Astrocyte of the cerebellum (primary cell): ENCODE measurements around the gene RSPH9.
A peak's percentile ranks its signal among the peaks of the same experiment; 100 is the strongest.

Experiments used
- DNase-seq: peaks from one replicate; pipeline ENCODE4 v3.0.0-alpha.2; 2011; ENCODE audit warnings: low read depth
- H3K4me3 ChIP-seq: 2 replicates; pipeline ENCODE4 v1.5.1; 2011; ENCODE audit warnings: mild to moderate bottlenecking, low read depth, low read length, moderate library complexity
- in situ Hi-C: cut with HindIII; loops from 2 replicates; pipeline ENCODE4 v1.10.0; 2017; ENCODE audit warnings: low sequenced_read_pairs
- TF ChIP-seq, protein P1 (sequence below): IDR thresholded peaks from 2 replicates; pipeline ENCODE4 v1.5.1; 2012; ENCODE audit warnings: low read length, low read depth, moderate library complexity, mild to moderate bottlenecking; ENCODE audit errors: missing control alignments

Gene RSPH9

GRCh38 chr6:43668151-43669028, 23.6 kb downstream of the RSPH9 start:
- no peak for DNase-seq

GRCh38 chr6:43669050-43669921, 24.4 kb downstream of the RSPH9 start:
- TF ChIP-seq, protein P1, sequence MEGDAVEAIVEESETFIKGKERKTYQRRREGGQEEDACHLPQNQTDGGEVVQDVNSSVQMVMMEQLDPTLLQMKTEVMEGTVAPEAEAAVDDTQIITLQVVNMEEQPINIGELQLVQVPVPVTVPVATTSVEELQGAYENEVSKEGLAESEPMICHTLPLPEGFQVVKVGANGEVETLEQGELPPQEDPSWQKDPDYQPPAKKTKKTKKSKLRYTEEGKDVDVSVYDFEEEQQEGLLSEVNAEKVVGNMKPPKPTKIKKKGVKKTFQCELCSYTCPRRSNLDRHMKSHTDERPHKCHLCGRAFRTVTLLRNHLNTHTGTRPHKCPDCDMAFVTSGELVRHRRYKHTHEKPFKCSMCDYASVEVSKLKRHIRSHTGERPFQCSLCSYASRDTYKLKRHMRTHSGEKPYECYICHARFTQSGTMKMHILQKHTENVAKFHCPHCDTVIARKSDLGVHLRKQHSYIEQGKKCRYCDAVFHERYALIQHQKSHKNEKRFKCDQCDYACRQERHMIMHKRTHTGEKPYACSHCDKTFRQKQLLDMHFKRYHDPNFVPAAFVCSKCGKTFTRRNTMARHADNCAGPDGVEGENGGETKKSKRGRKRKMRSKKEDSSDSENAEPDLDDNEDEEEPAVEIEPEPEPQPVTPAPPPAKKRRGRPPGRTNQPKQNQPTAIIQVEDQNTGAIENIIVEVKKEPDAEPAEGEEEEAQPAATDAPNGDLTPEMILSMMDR: no peak
- DNase-seq: no peak
- in situ Hi-C loops: no loop called here
- no peak overlapping the region for H3K4me3 ChIP-seq

More at GRCh38 chr6:43668151-43669028, 23.6 kb downstream of the RSPH9 start:
- no peak overlapping the region for H3K4me3 ChIP-seq
- TF ChIP-seq, protein P1: peak; percentile 51
- in situ Hi-C loops: no loop called here

DNA sequence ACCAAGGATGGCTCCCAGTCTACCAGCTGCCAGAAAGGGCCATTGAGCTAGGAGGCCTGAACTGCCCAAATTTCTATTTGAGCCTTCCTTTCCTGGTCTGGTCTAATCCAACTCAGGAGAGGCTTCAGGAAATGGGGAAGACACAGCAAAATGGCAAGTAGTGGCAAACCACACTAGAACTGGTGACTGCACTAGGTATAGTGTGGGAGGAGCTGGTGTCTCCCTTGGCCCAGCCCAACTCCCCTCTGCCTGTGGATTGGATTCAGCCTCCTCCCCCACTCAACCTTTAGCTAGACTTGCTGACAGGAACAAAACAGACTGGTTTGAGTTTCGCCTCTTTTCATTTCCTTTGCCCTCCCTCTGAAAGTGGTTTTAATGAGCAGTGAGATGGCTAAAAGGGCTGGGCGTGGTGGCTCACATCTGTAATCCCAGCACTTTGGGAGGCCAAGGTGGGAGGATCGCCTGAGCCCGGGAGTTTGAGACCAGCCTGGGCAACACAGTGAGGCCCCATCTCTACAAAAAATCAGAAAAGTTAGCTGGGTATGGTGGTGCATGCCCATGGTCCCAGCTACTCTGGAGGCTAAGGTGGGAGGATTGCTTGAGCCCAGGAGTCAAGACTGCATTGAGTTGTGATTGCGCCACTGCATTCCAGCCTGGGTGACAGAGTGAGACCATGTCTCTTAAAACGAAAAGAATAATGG, 25.2 kb downstream of the RSPH9 start:
- TF ChIP-seq, protein P1: no peak
- no peak overlapping the region for H3K4me3 ChIP-seq
- no peak for DNase-seq
- in situ Hi-C loops: loop anchor here (5.0 kb wide), 1 partner anchor 107 kb away; no protein-coding TSS in a partner anchor

- H3K4me3 ChIP-seq: no peak overlapping the region
- DNase-seq: no peak
- TF ChIP-seq, protein P1: no peak
- in situ Hi-C loops: loop anchor here (5.0 kb wide), 1 partner anchor 107 kb away; no protein-coding TSS in a partner anchor
Measured at GRCh38 chr6:43670623-43670986, 25.8 kb downstream of the RSPH9 start.

GRCh38 chr6:43671011-43671800, 26.4 kb downstream of the RSPH9 start:
- in situ Hi-C loops: loop anchor here (5.0 kb wide), 1 partner anchor 106 kb away; no protein-coding TSS in a partner anchor
- H3K4me3 ChIP-seq: no peak overlapping the region
- TF ChIP-seq, protein P1: no peak
- no peak for DNase-seq
